ENCODE measurements around the gene KCND2.

- TF ChIP-seq EP300 (IDR thresholded peaks at IDR 0.05; ENCODE audit: borderline replicate concordance) (no peak), CREB1 (IDR thresholded peaks at IDR 0.05; ENCODE audit: low read depth) (no peak), RAD21 (IDR thresholded peaks at IDR 0.05; ENCODE audit: low read depth) (no peak), CEBPB (IDR thresholded peaks at IDR 0.05) (no peak), YY1 (IDR thresholded peaks at IDR 0.05; ENCODE audit: low read depth) (no peak)
Observed at GRCh38 chr7:120467676-120468075, 194.7 kb downstream of the KCND2 start.
